Measurements from ENCODE around the gene SLC12A3. TPM values are rescaled to one million over a fixed set of nuclear protein-coding genes. Genes with fewer than 3 reads are reported as not detected.

The SLC12A3 gene
- not detected for total RNA-seq

GRCh38 chr16:56864960-56865359 lies at the start of gene SLC12A3:
SLC12A3 (plus strand) TSS chr16:56865207; CDS start chr16:56865236, 29 bp downstream.
- H3K27me3 ChIP-seq = no peaks in the 10 kb centered on the region
- TF ChIP-seq POLR2A (IDR thresholded peaks at IDR 0.05) = no peak
- no peak for TF ChIP-seq CTCF (IDR thresholded peaks at IDR 0.05)
- H3K27ac ChIP-seq = no peak within 1 kb of the TSS
- peaks cover 0 to 25% (median 12%) of the 10 kb centered on the region in 4 donors for H3K4me1 ChIP-seq
- DNase-seq = no peak
- H3K36me3 ChIP-seq = no peaks in the 10 kb centered on the region
- H3K4me3 ChIP-seq = no peak within 1 kb of the TSS
- H3K9me3 ChIP-seq = no peaks in the 10 kb centered on the region

GRCh38 chr16:56815721-56816120 lies 49.3 kb upstream of the SLC12A3 start:
- H3K9me3 ChIP-seq = no peaks in the 10 kb centered on the region
- H3K36me3 ChIP-seq = peaks cover 0 to 16% (median 0%) of the 10 kb centered on the region in 3 donors
- H3K4me1 ChIP-seq = no peaks in the 10 kb centered on the region
- no peak overlapping the region for H3K27ac ChIP-seq
- no peak for DNase-seq
- H3K4me3 ChIP-seq = no peak overlapping the region
- H3K27me3 ChIP-seq = no peaks in the 10 kb centered on the region
- no peak for TF ChIP-seq CTCF (IDR thresholded peaks at IDR 0.05)
- TF ChIP-seq POLR2A (IDR thresholded peaks at IDR 0.05) = no peak

GRCh38 chr16:56817056-56817455 lies 48.0 kb upstream of the SLC12A3 start:
- H3K27me3 ChIP-seq = no peaks in the 10 kb centered on the region
- H3K36me3 ChIP-seq = peaks cover 0 to 16% (median 0%) of the 10 kb centered on the region in 3 donors
- TF ChIP-seq POLR2A (IDR thresholded peaks at IDR 0.05) (no peak), CTCF (IDR thresholded peaks at IDR 0.05) (no peak)
- no peak overlapping the region for H3K4me3 ChIP-seq
- no peaks in the 10 kb centered on the region for H3K9me3 ChIP-seq
- no peaks in the 10 kb centered on the region for H3K4me1 ChIP-seq
- no peak for DNase-seq
- H3K27ac ChIP-seq = no peak overlapping the region

- Histone ChIP-seq H3K4me1 (no peaks in the 10 kb centered on the region), H3K36me3 (peaks cover 0 to 16% (median 0%) of the 10 kb centered on the region in 3 donors), H3K27me3 (no peaks in the 10 kb centered on the region), H3K9me3 (no peaks in the 10 kb centered on the region), H3K4me3 (no peak overlapping the region), H3K27ac (no peak overlapping the region)
- DNase-seq = no peak
- TF ChIP-seq CTCF (IDR thresholded peaks at IDR 0.05) = no peak
- TF ChIP-seq POLR2A (IDR thresholded peaks at IDR 0.05) = no peak
Measured at GRCh38 chr16:56817938-56818337, 47.1 kb upstream of the SLC12A3 start.

GRCh38 chr16:56823081-56823733 lies 41.8 kb upstream of the SLC12A3 start:
- Histone ChIP-seq H3K4me1 (no peaks in the 10 kb centered on the region), H3K27me3 (no peaks in the 10 kb centered on the region), H3K27ac (no peak overlapping the region), H3K36me3 (peaks cover 0 to 29% (median 0%) of the 10 kb centered on the region in 3 donors), H3K9me3 (no peaks in the 10 kb centered on the region), H3K4me3 (no peak overlapping the region)
- no peak for DNase-seq
- TF ChIP-seq CTCF (IDR thresholded peaks at IDR 0.05) = no peak
- TF ChIP-seq POLR2A (IDR thresholded peaks at IDR 0.05) = no peak
